ENCODE results near the gene FSCN2. TPM values are rescaled to one million over a fixed set of nuclear protein-coding genes. Genes with fewer than 3 reads are reported as not detected.

FSCN2 gene
- total RNA-seq, 1 experiment from 2014 or later, result 4.3 TPM

DNA sequence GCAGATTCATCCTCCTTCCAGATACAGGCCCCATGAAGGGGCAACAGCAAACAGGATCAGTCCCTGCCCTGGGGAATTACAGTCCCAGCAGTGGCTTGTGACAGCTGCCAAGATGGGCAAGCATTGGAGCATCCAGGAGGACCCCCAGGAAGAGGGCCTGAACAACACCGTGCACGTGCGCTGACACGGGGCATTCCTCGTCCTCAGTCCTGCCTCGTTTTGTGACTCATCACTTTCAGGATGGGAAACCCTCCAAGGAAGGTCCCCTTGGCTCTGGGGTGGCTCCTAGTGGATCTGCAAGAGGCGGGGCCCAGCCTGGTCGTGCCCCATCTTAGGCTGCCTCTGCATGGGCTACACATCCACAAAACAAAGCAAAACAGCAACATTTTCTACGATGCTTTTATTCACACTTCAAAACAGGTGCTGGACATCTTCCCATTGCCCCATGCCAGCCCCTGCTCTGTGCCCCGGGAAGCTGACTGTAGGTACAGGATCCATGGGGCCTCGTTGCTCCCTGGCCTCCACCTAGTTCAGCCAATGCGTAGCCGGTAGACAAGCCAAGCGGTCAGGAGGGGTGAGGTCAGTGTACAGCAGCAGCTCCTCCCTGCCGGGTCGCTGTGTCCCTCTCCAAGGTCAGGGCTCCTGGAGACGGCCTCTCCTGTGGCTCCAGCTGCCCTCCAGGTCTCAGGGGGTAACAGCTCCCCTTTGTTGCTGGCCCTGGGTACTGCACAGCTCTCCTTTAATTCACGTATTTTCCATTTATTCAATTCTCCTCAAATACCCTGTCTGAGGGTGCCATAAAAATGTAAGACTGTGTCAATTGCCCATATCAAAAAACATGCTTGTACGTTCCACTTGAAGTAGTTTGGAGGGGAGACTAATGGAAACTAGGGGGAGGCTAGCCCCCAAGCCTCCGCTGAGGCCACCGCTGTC, 47.8 kb upstream of the FSCN2 start:
- Histone ChIP-seq H4K20me1 (ENCODE audit: insufficient read depth) (no peaks in the 10 kb centered on the region), H3K4me1 (replicated peaks; ENCODE audit: insufficient read depth) (no peaks in the 10 kb centered on the region), H3K27ac (no peak overlapping the region), H2AFZ (no peak overlapping the region), H3K4me3 (no peak overlapping the region), H3K9me2 (ENCODE audit: insufficient read depth) (no peaks in the 10 kb centered on the region), H3K9me3 (ENCODE audit: insufficient read depth, low read depth) (no peaks in the 10 kb centered on the region), H3K36me3 (ENCODE audit: low read depth) (no peaks in the 10 kb centered on the region), H3K27me3 (ENCODE audit: insufficient read depth, low read depth) (no peaks in the 10 kb centered on the region), H3K79me2 (ENCODE audit: low read depth) (no peaks in the 10 kb centered on the region), H3F3A (ENCODE audit: insufficient read depth, low read depth) (no peaks in the 10 kb centered on the region), H3K4me2 (no peak overlapping the region)
- POLR2A ChIA-PET (ENCODE audit: unreplicated experiment), result no interaction called here
- DNase-seq, result peak in 1 of 2 experiments; percentile 48
- CTCF ChIA-PET, result no interaction called here
- TF ChIP-seq EZH2 (IDR thresholded peaks at IDR 0.05; ENCODE audit: low read depth), result no peak
- TF ChIP-seq, protein P1, sequence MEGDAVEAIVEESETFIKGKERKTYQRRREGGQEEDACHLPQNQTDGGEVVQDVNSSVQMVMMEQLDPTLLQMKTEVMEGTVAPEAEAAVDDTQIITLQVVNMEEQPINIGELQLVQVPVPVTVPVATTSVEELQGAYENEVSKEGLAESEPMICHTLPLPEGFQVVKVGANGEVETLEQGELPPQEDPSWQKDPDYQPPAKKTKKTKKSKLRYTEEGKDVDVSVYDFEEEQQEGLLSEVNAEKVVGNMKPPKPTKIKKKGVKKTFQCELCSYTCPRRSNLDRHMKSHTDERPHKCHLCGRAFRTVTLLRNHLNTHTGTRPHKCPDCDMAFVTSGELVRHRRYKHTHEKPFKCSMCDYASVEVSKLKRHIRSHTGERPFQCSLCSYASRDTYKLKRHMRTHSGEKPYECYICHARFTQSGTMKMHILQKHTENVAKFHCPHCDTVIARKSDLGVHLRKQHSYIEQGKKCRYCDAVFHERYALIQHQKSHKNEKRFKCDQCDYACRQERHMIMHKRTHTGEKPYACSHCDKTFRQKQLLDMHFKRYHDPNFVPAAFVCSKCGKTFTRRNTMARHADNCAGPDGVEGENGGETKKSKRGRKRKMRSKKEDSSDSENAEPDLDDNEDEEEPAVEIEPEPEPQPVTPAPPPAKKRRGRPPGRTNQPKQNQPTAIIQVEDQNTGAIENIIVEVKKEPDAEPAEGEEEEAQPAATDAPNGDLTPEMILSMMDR (conservative IDR thresholded peaks at IDR 0.05), result no peak
- BruUV-seq (replicated peaks), result no TSS peak
- intact Hi-C loops (cut with micrococcal nuclease; ENCODE audit: unreplicated experiment), result loop anchor here (5.0 kb wide), 1 partner anchor 58 kb away; no protein-coding TSS in a partner anchor

DNA sequence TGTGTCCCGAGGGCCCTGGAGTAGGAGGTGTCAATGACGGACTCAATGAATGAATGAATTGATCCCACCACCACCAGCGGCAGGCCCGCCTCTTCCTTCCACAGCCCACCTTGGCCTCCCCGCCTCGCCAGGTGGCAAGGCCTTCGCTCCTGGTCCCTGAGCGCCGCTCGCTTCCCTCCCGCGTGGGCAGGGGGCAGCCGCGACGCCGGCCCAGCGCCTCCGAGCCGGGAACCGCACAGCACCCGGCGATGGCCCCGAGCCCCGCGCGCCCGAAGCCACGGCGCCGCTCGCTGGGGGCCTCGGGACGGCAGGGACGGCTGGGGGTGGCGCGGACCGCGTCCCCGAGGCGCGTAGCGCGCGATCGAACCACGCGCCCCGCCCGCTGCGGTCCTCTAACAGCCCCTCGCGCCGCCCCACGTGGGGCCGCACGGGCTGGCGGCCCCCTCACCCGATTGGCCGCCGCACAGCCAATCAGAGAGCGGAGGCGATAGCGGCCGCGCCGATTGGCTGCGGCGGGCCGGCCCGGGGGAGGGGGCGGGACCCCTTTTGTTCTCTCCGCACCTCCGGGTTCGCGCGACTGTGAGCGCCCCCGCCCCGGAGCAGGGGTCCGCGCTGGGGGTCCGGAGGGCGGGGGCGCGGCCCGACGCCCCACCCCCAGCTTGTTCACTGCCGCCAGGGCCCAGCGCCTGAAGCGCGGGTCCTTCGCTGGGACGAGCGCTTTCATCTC, 46.9 kb upstream of the FSCN2 start:
- no peak overlapping the region for H3K4me2 ChIP-seq
- no TSS peak for BruUV-seq (replicated peaks)

More for the DNA sequence above, 46.9 kb upstream of the FSCN2 start:
- no peaks in the 10 kb centered on the region for H4K20me1 ChIP-seq (ENCODE audit: insufficient read depth)
- no peak overlapping the region for H2AFZ ChIP-seq
- H3K9me2 ChIP-seq (ENCODE audit: insufficient read depth), result no peaks in the 10 kb centered on the region
- H3K9me3 ChIP-seq (ENCODE audit: insufficient read depth, low read depth), result no peaks in the 10 kb centered on the region
- ChIA-PET CTCF (no interaction called here), POLR2A (ENCODE audit: unreplicated experiment) (no interaction called here)
- no peak overlapping the region for H3K4me3 ChIP-seq
- H3K27me3 ChIP-seq (ENCODE audit: insufficient read depth, low read depth), result no peaks in the 10 kb centered on the region
- H3K79me2 ChIP-seq (ENCODE audit: low read depth), result no peaks in the 10 kb centered on the region
- no peak for DNase-seq
- TF ChIP-seq EZH2 (IDR thresholded peaks at IDR 0.05; ENCODE audit: low read depth), result no peak
- TF ChIP-seq, protein P1 (conservative IDR thresholded peaks at IDR 0.05), result no peak
- intact Hi-C loops (cut with micrococcal nuclease; ENCODE audit: unreplicated experiment), result loop anchor here (5.0 kb wide), 1 partner anchor 59 kb away; no protein-coding TSS in a partner anchor
- H3K4me1 ChIP-seq (replicated peaks; ENCODE audit: insufficient read depth), result no peaks in the 10 kb centered on the region
- no peak overlapping the region for H3K27ac ChIP-seq
- no peaks in the 10 kb centered on the region for H3K36me3 ChIP-seq (ENCODE audit: low read depth)
- H3F3A ChIP-seq (ENCODE audit: insufficient read depth, low read depth), result no peaks in the 10 kb centered on the region
